ENCODE measurements around the gene NDUFS4.

GRCh38 chr5:53556001-53556400 is 4.4 kb upstream of the NDUFS4 start:
- TF ChIP-seq CTCF (IDR thresholded peaks at IDR 0.05): no peak
- no peak for TF ChIP-seq POLR2A (IDR thresholded peaks at IDR 0.05)
